Ascending aorta (tissue), 2 donors: ENCODE measurements around the gene ATP6V0C. TPM values are rescaled to one million over a fixed set of nuclear protein-coding genes. Genes with fewer than 3 reads are reported as not detected.

ENCODE experiments used
- DNase-seq, 2 donors: peaks; one replicate each; pipeline ENCODE4 v3.0.0-alpha.2; 2019; ENCODE audit warnings: low spot score in 2 of 2
- H3K27ac ChIP-seq, 2 donors: fragments of 200-600 bp; sonication (generic); one replicate each; pipeline ENCODE4 v1.5.1; 2016 to 2017; ENCODE audit warnings: mild to moderate bottlenecking in 1 of 2
- H3K27me3 ChIP-seq: fragments of 200-600 bp; sonication (generic); one replicate; pipeline ENCODE4 v1.5.1; 2017
- H3K36me3 ChIP-seq, 2 donors: fragments of 200-600 bp; sonication (generic); one replicate each; pipeline ENCODE4 v1.5.1; 2016
- H3K4me1 ChIP-seq, 2 donors: fragments of 200-600 bp; sonication (generic); one replicate each; pipeline ENCODE4 v1.5.1; 2016 to 2017; ENCODE audit warnings: mild to moderate bottlenecking in 1 of 2
- H3K4me3 ChIP-seq, 2 donors: fragments of 200-600 bp; sonication (generic); one replicate each; pipeline ENCODE4 v1.5.1; 2016 to 2017; ENCODE audit warnings: mild to moderate bottlenecking in 1 of 2
- H3K9me3 ChIP-seq, 2 donors: fragments of 200-600 bp; sonication (generic); one replicate each; pipeline ENCODE4 v1.5.1; 2016
- intact Hi-C: fragments of 100-400 bp; cut with DNase I; formaldehyde crosslinking; loops from one replicate; pipeline ENCODE4 v1.15.1; 2023
- total RNA-seq: library from RNA; depleted of rRNA; stranded (reverse); fragments of >200 nt; gene quantifications from one replicate; pipeline ENCODE4 v1.1.0, GENCODE V29; 2016
- TF ChIP-seq, protein P1 (sequence below), 3 experiments: fragments of 200-600 bp in 2 of 3; fragments of 450-650 bp in 1 of 3; sonication (generic) in 2 of 3; IDR thresholded peaks; one replicate each; pipeline ENCODE4 v1.5.1; 2016 to 2019; ENCODE audit warnings: antibody characterized with exemption in 3 of 3, mild to moderate bottlenecking in 1 of 3, moderate library complexity in 1 of 3

The ATP6V0C gene
- total RNA-seq, 1 donor from 2014 or later = 91.9 TPM

DNA sequence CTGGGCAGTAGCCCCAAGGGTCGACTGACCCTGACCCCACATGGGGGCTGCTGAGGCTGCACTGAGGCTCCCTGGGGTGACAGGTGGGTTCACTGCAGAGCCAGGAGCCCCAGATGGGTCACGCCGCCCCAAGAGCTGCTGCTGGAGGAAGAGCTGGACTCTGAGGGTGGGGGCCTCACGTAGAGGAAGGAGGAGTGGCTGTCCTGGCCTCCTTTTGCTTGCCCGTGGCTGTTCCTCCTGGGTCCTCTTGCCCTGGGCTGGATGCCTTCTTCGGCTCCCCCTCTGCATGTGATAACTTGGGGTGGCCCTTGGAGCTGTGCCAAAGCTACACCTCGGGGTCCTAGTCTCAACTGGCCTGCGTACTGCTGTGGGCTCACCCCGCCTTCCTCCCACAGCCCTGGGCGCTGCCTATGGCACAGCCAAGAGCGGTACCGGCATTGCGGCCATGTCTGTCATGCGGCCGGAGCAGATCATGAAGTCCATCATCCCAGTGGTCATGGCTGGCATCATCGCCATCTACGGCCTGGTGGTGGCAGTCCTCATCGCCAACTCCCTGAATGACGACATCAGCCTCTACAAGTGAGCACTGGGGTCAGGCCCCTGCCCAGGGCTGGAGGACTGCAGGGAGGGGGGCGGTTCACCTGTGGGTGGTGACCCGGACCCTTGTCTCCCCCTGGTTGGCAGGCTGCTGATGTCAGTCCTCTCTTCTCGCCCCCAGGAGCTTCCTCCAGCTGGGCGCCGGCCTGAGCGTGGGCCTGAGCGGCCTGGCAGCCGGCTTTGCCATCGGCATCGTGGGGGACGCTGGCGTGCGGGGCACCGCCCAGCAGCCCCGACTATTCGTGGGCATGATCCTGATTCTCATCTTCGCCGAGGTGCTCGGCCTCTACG lies 5.3 kb downstream of the ATP6V0C start:
- no peak for DNase-seq
- H3K27ac ChIP-seq = peak overlapping the region; percentile 77 to 80
- H3K36me3 ChIP-seq = peaks cover 5 to 20% of the 10 kb centered on the region in 2 donors
- peak overlapping the region in 1 of 2 donors; percentile 87 for H3K4me3 ChIP-seq
- H3K9me3 ChIP-seq = no peaks in the 10 kb centered on the region
- intact Hi-C loops = loop anchor here (10.0 kb wide), 2 partner anchors 256 to 554 kb away; partner anchors contain the start of genes ELOB, RNF151 and RPS2
- H3K4me1 ChIP-seq = peaks cover 12 to 56% of the 10 kb centered on the region in 2 donors
- TF ChIP-seq, protein P1, sequence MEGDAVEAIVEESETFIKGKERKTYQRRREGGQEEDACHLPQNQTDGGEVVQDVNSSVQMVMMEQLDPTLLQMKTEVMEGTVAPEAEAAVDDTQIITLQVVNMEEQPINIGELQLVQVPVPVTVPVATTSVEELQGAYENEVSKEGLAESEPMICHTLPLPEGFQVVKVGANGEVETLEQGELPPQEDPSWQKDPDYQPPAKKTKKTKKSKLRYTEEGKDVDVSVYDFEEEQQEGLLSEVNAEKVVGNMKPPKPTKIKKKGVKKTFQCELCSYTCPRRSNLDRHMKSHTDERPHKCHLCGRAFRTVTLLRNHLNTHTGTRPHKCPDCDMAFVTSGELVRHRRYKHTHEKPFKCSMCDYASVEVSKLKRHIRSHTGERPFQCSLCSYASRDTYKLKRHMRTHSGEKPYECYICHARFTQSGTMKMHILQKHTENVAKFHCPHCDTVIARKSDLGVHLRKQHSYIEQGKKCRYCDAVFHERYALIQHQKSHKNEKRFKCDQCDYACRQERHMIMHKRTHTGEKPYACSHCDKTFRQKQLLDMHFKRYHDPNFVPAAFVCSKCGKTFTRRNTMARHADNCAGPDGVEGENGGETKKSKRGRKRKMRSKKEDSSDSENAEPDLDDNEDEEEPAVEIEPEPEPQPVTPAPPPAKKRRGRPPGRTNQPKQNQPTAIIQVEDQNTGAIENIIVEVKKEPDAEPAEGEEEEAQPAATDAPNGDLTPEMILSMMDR (IDR thresholded peaks at IDR 0.05) = no peak
- no peaks in the 10 kb centered on the region for H3K27me3 ChIP-seq

DNA sequence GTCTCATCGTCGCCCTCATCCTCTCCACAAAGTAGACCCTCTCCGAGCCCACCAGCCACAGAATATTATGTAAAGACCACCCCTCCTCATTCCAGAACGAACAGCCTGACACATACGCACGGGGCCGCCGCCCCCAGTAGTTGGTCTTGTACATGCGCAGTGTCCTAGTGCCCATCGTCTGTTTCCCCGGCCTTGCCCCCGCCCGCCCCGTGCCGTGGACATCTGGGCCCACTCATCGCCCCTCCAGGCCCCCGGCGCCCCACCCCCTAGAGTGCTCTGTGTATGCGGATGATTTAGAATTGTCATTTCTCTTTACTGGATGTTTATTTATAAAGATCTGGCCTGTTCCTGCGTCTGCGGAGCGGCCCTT lies 5.9 kb downstream of the ATP6V0C start:
- no peaks in the 10 kb centered on the region for H3K27me3 ChIP-seq
- H3K36me3 ChIP-seq = peaks cover 6 to 25% of the 10 kb centered on the region in 2 donors
- peak overlapping the region; percentile 77 to 80 for H3K27ac ChIP-seq
- peaks cover 12 to 56% of the 10 kb centered on the region in 2 donors for H3K4me1 ChIP-seq
- no peaks in the 10 kb centered on the region for H3K9me3 ChIP-seq
- TF ChIP-seq, protein P1 (IDR thresholded peaks at IDR 0.05) = no peak
- intact Hi-C loops = loop anchor here (10.0 kb wide), 2 partner anchors 255 to 555 kb away; partner anchors contain the start of genes ELOB, RNF151 and RPS2
- H3K4me3 ChIP-seq = peak overlapping the region; percentile 19 to 87
- no peak for DNase-seq

DNA sequence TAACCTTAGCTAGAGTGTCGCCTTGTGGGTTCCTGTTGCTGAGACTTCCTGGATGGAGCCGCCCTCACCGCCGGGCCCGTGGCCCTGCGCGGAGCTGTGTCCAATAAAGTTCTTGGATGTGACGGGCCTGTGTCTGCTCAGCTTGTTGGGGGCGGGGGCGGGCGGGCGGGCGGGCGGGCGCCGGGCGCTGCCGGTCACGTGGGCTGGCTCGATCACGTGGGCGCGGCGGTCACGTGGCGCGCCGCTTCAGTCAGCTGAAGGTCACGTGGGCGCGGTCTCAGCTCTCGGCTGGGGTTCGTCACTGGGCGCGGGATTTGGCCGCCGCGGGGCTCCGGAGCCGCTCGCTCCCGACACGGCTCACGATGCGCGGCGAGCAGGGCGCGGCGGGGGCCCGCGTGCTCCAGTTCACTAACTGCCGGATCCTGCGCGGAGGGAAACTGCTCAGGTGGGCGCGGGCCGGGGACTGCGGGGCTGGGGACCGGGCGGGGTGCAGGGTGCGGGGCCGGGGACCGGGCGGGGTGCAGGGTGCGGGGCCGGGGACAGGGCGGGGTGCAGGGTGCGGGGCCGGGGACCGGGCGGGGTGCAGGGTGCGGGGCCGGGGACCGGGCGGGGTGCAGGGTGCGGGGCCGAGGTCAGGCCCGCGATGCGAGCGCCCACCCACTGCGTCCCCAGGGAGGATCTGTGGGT lies 6.5 kb downstream of the ATP6V0C start, which contains the start of gene AMDHD2:
Gene AMDHD2, plus strand, starts transcription at position 275 of the 687 bp plus-strand sequence. Its CDS starts 88 bp downstream, at position 363.
- peaks cover 12 to 30% of the 10 kb centered on the region in 2 donors for H3K36me3 ChIP-seq
- H3K9me3 ChIP-seq = no peaks in the 10 kb centered on the region
- peak in 1 of 2 donors; percentile 93 for DNase-seq
- H3K4me3 ChIP-seq = peak within 1 kb of the TSS; percentile 83 to 87
- H3K27me3 ChIP-seq = no peaks in the 10 kb centered on the region
- peaks cover 12 to 51% of the 10 kb centered on the region in 2 donors for H3K4me1 ChIP-seq
- TF ChIP-seq, protein P1 (IDR thresholded peaks at IDR 0.05) = no peak
- intact Hi-C loops = no loop called here
- H3K27ac ChIP-seq = peak within 1 kb of the TSS; percentile 77 to 80

DNA sequence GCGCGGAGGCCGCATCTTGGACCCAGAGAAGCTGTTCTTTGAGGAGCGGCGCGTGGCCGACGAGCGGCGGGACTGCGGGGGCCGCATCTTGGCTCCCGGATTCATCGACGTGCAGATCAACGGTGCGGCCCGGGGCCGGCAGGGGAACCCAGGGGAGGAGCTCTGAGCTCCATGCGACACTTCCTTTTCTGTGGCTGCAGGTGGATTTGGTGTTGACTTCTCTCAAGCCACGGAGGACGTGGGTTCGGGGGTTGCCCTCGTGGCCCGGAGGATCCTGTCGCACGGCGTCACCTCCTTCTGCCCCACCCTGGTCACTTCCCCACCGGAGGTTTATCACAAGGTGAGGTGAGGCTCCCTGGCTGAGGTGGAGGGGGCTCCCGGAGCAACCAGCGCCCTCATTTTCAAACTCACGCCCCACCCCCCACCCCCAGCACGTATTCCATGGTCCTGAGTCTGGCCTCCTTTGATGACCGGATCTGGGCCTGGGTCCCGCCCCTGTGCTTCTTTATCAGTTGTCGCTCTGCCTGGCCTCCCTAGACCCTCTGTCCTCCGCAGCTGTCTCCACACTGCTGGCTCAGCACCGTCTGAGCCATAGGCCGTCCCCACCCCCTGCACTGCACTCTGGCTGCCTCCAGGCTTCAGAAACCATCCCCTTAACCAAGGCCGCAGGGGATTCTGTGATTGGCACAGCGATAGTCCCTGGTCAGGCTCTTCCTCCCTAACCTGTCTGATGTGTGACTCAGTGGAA lies 7.2 kb downstream of the ATP6V0C start:
- peak overlapping the region; percentile 51 to 77 for H3K27ac ChIP-seq
- no peak for DNase-seq

More for the DNA sequence above, 7.2 kb downstream of the ATP6V0C start:
- TF ChIP-seq, protein P1 (IDR thresholded peaks at IDR 0.05) = no peak
- Histone ChIP-seq H3K4me3 (peak overlapping the region; percentile 83 to 87), H3K27me3 (no peaks in the 10 kb centered on the region), H3K9me3 (no peaks in the 10 kb centered on the region), H3K4me1 (peaks cover 8 to 47% of the 10 kb centered on the region in 2 donors), H3K36me3 (peaks cover 12 to 33% of the 10 kb centered on the region in 2 donors)
- intact Hi-C loops = no loop called here
